HG03135 (cell line): ENCODE measurements around the gene C1QTNF6.

Experiments used
- ATAC-seq: cut with Tn5 transposase; IDR thresholded peaks from one replicate; pipeline ENCODE4 v1.9.1; 2021; ENCODE audit warnings: mild to moderate bottlenecking, moderate library complexity; ENCODE audit not compliant: unreplicated experiment

C1QTNF6 gene

GRCh38 chr22:37146507-37147180, 41.4 kb downstream of the C1QTNF6 start:
- no peak for ATAC-seq

- ATAC-seq = no peak
Observed at GRCh38 chr22:37146051-37146385, 42.0 kb downstream of the C1QTNF6 start.

GRCh38 chr22:37145180-37146050, 42.6 kb downstream of the C1QTNF6 start:
- ATAC-seq = no peak

GRCh38 chr22:37144180-37144554, 43.9 kb downstream of the C1QTNF6 start:
- no peak for ATAC-seq

- ATAC-seq = no peak
Observed at GRCh38 chr22:37141971-37142370, 46.1 kb downstream of the C1QTNF6 start.

- ATAC-seq = no peak
Observed at GRCh38 chr22:37141476-37141875, 46.6 kb downstream of the C1QTNF6 start.

GRCh38 chr22:37140686-37141323, 47.2 kb downstream of the C1QTNF6 start:
- no peak for ATAC-seq

GRCh38 chr22:37139762-37140161, 48.3 kb downstream of the C1QTNF6 start:
- ATAC-seq = no peak

GRCh38 chr22:37138849-37139561, 49.0 kb downstream of the C1QTNF6 start:
- no peak for ATAC-seq

- no peak for ATAC-seq
Observed at GRCh38 chr22:37137903-37138665, 50.0 kb downstream of the C1QTNF6 start.

- ATAC-seq = no peak
Observed at GRCh38 chr22:37137131-37137530, 50.9 kb downstream of the C1QTNF6 start.

- no peak for ATAC-seq
Observed at GRCh38 chr22:37135023-37135422, 53.0 kb downstream of the C1QTNF6 start.

- no peak for ATAC-seq
Observed at GRCh38 chr22:37133304-37134018, 54.6 kb downstream of the C1QTNF6 start.

- no peak for ATAC-seq
Observed at GRCh38 chr22:37132773-37133172, 55.3 kb downstream of the C1QTNF6 start.
